Fibroblast of gingiva (primary cell): Measurements from ENCODE around the gene AGXT2.
A peak's percentile ranks its signal among the peaks of the same experiment; 100 is the strongest.
"Not testable (repeated sequence)": the region's sequence is repeated elsewhere in the genome, so short reads cannot be mapped to it uniquely, and the experiment has no call there.

ENCODE experiments used
- DNase-seq: peaks from one replicate; pipeline ENCODE4 v3.0.0-alpha.2; 2011; ENCODE audit warnings: low read depth

Gene AGXT2

DNA sequence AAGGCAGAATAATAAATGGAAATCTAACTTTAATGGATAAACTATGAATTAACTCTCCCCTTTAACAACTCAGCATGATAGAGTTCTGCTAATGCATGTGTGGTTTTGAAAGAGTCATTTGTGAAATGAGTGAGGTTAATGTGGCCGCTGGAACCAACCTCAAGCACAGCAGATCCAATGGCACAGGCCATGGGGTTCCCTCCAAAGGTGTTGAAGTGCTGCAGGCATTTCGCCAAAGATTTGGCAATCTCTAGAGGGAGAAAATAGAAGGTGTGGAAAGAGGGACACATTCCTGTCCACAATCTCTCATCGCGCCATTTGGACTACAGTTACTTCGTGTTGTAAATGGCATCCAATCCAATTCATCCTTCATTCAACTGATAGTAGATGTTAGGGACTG is 35.0 kb downstream of the AGXT2 start:
- no peak for DNase-seq

DNA sequence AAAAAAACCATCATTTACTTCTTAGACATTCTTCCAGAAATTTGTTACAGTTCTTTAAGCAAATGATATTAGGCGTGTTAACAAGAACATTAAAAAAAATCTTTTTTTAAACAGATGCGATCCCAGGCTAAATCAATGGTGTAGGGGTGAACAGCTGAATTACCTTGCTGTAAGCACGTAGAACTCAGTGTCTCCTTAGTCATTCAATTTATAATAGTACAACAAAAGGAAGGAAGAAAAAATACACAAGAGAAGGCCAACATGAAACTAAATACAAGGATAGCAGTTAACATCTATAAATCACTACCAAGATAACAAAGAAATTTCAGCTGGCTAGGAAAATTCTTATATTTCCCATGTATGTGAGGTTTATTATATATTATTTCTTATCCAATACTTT is 35.4 kb downstream of the AGXT2 start:
- no peak for DNase-seq

DNA sequence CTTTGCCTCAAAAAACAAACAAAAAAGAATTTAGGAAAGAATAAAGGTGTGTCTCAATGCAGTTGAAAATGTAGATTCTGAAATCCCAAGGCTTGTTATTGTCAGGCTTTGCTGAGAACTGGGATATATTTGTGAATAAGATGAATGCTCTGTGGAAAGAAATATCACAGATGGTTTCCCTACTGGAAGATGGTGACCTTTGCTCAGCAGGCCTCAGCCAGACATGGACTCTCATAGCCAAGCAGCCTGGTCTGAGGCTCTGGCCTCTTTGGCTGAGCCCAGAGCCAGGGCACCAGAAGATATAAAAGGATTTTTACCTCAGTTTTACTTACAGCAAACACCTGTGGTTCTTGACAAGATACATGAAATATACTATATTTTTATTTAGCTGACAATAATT is 37.1 kb downstream of the AGXT2 start:
- no peak for DNase-seq

DNA sequence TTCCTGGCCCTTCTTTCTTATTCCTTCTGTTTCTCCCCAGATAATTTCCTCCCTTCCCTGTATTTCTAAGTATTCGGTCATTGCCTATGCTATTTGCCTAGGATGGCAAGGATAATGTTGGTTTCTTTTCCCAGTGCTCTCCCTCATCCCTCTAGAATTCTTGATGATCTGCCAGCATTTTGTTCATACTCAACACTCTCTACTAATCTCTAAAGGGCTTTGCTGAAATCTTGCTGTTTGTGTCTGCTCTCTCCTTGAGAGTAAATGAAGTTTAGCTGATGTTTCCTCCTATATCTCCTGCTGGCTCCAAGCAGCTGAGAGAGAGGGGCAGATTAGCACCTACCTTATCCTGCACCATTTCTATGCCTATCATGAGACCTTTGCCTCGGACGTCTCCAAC is 38.1 kb downstream of the AGXT2 start:
- DNase-seq, result no peak

DNA sequence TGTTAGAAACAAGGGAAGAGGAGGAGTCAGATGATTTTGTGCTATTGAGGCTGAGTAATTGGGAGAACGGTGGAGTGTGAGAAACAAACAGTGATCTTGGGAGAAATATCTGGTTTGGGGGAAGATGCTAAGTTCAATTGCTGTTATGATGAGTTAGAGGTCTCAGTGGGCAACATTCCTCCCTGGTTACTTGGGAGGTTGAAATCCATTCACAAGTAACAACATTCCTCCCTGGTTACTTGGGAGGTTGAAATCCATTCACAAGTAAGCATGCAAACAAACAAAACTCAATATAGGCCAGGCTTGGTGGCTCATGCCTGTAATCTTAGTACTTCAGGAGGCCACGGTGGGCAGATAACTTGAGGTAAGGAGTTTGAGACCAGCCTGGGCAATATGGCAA is 38.7 kb downstream of the AGXT2 start:
- DNase-seq, result no peak

DNA sequence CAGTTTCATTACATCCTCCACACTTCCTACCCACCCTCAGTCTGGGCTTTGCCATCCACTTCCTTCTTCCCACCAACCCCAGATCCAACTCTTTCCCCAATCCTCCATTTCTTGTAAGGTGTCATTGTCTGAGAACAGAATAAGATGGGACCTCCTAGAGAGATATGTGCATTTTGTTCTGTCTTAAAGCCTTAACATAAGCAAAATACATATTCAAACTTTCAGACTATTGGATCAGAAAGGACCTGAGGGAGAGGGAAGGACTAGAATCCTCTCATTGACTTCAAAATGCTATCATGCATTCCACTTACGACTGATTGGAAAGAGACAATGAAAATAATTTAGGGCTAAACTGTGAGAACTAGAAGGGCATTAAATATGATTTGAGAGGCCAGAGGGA is 43.0 kb downstream of the AGXT2 start:
- no peak for DNase-seq

DNA sequence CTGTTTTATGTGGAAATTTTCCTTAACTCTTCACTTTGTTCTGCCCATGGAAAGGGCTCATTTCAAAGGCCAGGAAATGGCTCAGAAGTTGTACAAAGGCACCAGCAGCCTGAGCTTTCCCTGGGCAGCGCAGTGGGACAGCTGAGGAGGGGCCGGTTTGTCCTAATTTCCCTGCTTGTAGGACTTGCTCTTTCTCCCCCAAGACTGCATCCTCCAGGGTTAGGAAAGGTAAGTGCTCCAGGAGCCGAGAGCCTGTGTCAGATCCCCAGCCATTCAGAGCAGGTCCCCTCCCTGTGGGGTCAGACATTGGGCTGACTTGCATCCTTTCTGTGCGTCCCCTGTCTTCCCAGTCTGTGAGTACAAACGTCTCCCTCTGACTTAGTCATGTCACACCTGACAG is 43.5 kb downstream of the AGXT2 start:
- DNase-seq, result no peak

DNA sequence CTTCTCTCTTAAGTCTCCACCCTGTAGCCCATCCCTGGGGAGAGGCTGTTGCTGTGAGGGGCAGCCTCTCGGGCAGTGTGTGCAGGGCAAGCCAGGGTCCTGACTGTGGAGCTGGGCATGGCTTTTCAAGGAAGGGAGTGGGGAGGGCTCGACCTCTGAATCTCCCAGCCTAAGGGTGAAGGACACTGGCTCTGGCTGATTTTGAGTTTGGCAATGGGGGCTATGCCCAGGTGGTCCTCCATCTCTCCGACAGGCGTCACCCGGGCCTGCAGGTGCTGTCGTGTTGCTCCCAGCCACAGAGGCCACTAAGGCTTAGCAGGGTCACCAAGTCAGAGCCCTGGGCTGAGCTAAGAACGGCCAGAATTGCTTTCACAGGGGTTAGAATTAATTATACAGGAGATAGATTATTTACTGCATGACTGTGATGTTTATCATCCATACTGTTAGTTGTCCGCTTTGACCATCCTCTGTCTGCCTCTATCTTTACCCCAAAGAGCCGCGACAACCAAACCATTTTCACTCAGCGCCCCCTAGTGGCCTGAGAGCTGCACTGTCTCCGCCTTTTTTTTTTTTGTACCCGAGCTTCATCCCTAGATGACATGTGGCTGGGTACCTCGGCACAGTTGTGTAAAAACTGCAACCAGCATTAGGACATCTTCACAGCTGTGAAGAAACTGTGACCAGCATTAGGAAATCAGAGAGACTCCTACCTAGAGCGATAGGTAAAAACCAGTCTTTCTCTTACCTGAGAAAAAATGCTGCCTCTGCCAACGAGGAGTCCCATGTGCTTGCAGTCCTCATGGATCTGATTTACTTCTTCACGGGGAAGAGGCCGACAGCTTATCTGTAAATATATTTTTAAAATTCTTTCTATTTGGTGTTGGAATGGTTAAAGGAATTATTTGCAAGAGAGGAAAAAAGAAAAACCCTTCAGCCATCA is 44.5 kb downstream of the AGXT2 start:
- peak; percentile 23 for DNase-seq

DNA sequence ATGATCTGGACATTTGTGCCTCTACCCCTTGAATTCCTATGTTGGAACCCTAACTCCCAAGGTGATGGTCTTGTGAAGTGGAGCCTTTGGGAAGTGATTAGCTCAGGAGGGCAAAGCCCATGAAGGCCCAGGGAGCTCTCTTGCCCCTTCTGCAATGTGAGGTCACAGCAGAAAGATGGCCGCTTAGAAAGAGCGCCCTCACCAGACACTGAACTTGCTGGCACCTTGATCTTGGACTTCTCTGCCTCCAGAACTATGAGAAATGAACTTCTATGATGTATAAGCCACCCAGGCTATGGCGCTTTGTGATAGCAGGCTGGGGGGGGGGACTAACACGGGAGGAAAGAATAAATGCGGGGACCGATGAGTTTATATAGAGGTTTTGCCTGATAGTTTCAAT is 45.3 kb downstream of the AGXT2 start:
- DNase-seq, result no peak

DNA sequence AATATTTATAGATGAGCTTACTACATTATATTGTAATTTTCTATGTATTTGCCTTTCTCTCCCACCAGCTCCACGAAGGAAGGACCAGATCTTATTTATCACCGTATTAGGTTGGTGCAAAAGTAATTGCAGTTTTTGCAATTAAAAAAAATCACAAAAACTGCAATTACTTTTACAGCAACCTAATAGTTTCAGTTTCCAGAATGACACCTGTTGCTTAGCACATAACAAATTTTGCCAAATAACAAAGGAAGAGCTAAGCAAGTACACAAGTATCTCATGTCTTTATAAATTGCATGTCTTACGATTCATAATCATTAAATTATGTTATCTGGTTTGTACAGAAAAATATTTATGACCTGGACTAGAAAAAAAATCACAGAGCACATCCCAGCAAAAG is 45.9 kb downstream of the AGXT2 start:
- DNase-seq, result no peak

DNA sequence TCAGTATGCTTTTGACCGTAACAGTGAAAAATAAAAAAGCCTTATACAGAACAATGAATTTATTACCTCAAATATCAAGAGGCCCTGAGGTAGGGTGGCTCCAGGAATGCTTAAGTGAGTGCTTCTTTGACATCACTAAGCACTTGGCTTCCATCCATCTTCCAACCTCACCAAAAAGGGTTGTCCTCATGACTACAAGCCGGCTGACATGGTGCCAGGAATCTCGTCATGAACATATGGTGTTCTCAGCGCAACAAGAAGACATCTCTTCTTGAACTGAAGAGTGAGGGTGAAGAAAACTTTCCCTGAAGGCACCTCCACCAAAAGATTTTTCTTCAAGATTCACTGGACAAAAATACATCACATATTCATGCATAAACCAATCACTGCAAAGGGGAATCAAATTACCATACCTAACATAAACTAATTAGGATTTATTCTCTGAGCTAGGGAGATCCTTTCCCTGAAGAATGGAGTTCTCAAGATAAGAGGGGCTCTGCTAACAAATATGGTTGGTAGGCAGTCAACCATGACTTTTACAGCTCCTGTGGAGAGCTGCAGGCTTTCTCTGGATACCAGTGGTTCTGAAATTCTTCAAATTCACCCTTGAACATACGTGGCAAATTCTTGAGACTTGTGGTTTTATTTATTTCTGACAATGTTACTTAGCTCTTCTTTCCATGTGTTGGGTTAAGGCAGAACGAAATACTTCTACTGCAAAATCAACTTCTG is 49.5 kb downstream of the AGXT2 start:
- peak; percentile 10 for DNase-seq

DNA sequence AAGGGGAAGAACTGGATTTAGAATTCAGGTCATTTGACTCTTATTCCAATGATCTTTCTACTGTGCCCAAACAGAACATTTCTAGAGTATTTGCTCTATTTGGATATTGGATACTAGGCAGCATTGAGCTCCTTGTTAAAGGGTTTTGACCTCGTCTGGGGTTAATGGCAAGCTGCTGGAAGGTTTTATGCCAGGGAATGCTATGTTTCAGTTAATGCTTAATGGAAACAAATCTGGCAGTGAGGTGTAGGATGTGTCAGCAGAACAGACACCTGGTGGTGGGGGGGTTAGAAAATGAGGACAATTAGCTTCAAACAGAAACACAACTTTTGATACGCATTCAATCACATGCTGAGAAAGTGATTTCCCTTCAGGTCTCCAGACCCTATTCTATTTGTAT is 51.5 kb downstream of the AGXT2 start:
- DNase-seq, result no peak

DNA sequence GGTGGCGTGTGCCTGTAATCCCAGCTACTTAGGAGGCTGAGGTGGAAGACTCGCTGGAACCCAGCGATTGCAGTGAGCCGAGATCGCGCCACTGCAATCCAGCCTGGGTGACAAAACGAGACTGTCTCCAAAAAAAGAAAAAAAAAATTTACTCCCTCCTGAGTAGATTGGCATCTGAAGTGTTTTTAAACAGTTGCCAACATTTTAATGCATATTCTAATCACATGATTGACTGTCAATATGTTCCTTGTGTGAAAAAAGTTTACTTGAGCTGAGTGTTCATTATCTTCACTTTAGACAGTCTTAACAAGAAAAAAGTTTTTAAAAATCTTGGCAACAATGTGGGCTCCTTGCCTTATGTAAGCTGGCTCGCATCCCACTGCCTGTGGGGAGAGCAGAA is 53.8 kb downstream of the AGXT2 start:
- DNase-seq, result no peak

DNA sequence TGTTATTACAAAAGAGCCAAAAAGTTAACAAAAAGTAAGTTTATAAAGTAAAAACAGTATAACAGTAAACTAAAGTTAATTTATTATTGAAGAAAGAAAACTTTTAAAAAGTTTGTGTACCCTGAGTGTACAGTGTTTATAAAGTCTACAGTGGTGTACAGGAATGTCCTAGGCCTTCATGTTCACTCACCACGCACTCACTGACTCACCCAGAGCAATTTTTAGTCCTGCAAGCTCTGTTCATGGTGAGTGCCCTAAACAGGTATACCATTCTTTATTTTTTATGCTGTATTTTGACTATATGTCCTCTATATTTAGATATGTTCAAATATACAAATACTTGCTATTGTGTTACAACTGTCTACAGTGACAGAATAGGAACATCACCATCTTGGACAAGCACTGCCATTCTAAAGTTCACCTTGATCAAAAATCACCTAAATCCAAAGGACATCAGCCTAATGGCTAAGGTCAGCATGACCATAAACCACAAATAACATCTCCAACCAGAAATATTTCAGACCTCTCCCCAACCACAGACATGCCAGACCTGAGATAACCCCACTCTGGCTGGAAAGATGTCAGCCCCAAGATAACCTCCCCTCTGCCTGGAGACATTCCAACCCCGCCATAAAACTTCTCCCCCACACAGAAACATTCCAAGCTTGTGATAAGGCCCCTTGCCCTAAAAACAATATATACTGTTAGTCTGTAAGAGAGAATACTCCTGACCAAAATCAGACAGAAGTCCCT is 56.1 kb downstream of the AGXT2 start:
- no peak for DNase-seq

DNA sequence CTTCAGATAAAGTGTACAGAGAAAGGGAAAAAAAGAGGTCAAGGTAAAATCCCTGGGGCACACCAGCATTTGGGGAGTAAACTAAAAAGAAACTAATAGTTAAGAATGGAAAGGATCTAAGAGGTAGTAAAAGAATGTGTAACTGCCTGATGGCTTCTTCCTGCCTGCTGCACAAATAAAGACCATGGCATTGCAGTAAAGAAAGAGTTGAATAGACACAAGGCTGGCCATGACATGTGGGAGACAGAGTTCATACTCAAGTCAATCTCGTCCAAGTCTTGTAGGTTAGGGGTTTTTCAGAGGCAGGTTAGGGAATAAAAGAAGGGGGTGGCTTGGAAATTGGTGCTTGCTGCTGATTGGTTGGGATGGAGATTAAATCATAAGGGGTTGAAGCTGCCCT is 60.8 kb downstream of the AGXT2 start:
- no peak for DNase-seq

DNA sequence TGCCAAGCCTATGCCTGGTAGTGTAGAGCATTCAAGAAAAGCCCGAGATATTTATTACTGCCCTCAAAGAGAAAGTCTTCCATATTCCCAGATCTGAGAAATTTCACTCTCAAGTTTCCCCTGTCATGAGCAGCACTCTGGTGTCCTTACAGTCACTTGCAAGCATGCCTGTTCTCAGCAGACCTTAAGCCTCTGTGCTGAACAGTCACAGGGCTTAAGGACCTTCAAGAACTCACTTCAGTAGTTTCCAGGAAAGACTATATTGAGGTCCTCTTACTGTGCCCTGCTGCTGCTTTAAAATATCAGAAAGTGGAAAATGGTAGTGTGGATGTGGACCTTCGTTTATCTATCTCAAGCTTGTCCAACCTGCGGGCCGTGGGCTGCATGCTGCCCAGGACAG is 64.9 kb downstream of the AGXT2 start:
- DNase-seq, result no peak

DNA sequence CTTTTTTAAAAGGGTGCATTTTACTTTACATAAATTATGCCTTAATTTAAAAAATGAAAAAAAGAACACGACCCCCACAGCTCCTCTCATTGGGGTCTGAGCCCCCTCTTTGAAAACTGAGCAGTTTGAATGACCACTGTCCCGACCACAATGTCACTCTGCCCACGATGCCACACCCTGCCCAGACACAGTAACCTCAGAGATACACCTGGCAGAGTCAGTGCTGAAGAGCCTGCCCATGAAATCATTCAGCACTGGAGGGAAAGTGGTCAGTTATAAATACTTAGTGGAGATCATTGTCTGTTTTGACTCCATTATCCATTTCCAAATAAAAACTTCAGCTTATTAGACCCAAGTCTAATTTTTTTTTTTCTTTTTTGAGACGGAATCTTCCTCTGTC is 69.1 kb downstream of the AGXT2 start:
- no peak for DNase-seq

DNA sequence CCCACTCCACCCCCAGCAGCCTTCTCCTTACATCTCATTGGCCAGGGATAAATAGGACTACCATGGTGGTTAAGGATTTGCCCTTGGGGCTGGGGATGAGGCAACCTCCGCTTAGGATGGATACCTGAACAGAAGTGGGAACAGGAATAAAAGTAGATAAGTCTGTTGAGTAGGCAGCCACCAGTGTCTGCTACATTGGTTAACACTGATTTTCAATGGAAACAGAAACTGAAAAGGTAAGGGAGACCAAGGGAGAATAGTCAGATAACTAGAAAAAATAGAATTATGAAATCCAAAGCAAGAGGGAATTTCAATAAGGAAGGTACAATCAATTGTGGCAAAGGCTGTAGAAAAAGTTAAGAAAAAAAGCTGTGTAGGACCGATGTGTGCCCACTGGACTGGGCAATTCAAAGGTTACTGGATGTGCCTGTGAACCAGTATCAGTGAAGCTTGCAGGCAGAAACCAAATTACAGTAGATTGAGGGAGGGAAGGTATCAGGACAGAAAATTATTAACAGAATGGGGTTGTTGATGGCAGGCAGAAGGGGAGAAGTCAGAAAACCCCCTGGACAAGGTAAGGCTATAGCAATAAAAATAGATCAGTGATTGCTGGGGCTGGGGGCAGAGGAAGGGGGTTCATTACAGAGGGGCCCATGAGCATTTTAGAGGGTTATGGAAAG is 69.7 kb downstream of the AGXT2 start:
- no peak for DNase-seq

DNA sequence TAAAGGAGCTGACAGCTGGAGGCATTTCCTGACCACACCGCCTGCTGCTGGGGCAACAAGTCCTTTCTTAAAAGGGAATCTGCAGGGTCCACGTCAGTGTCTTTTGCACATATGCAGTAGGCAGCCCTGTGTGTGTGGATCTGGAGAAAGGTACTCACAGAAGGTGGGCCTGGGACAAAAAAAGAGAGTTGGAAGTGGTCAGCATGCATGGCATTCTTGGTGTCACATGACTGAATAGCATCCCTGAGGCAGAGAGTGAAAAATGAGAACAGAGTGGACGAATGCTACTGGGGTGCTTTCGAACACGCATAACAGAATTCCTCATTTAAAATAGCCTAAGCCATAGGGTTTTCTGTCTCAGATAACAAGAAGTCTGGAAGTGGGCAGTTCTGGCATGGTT is 71.4 kb downstream of the AGXT2 start:
- DNase-seq, result no peak

DNA sequence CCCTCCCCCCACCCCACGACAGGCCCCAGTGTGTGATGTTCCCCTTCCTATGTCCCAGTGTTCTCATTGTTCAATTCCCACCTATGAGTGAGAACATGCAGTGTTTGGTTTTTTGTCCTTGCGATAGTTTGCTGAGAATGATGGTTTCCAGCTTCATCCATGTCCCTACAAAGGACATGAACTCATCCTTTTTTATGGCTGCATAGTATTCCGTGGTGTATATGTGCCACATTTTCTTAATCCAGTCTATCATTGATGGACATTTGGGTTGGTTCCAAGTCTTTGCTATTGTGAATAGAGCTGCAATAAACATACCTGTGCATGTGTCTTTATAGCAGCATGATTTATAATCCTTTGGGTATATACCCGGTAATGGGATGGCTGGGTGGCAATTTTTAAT is 76.1 kb downstream of the AGXT2 start:
- DNase-seq, result not testable (repeated sequence)

DNA sequence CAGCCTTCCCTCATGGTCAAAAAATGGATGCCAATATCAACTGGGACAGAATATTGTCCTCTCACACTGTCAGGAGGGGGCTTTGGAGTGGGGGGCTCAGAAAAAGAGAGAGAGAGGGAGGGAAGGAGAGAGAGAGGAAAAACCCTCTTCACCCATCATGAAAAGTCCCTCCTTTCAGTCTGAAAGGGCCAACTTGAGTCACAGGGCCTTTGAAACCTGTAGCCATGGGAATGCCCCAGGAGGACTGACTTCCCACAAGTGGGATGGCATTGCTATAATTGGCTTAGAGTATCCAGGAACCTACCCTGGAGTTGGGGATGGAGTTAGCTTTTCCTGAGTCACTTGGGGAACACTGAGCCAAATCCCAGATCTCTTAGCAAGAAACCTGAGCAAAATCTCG is 77.2 kb downstream of the AGXT2 start:
- no peak for DNase-seq

DNA sequence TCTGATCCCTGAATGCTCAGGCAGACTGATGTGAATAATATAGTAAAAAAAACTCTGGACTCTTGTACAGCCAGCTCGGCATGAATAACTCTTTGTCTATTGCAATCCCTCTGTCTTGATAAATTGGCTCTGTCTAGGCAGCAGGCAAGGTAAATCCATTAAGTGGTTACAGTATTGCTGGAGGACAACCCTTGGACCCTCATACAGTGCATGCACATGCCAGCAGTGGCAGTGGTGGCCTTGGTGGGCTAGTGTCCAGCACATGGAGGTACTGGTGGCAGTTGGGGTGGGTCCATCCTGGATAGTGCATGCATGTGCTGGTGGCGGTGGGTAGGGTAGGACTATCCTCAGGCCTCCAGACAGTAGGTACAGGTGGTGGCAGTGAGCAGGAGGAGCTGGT is 79.5 kb downstream of the AGXT2 start:
- DNase-seq, result no peak
